SU-DHL-6 (cell line): ENCODE measurements around the gene NFIA.

ENCODE experiments used
- EZH2phosphoT487 ChIP-seq: fragments of 200-600 bp; sonication (generic), shearing (Covaris generic); conservative IDR thresholded peaks from 2 replicates; pipeline ENCODE4 v1.6.1; 2018; ENCODE audit warnings: mild to moderate bottlenecking, antibody characterized with exemption, low read length, moderate library complexity, mixed read lengths
- TF ChIP-seq, protein P1 (sequence below): fragments of 200-600 bp; sonication (generic); IDR thresholded peaks from one replicate; pipeline ENCODE4 v1.5.1; 2017; ENCODE audit warnings: antibody characterized with exemption, mild to moderate bottlenecking, low read length, moderate library complexity; ENCODE audit not compliant: insufficient read depth, poor library complexity, severe bottlenecking

DNA sequence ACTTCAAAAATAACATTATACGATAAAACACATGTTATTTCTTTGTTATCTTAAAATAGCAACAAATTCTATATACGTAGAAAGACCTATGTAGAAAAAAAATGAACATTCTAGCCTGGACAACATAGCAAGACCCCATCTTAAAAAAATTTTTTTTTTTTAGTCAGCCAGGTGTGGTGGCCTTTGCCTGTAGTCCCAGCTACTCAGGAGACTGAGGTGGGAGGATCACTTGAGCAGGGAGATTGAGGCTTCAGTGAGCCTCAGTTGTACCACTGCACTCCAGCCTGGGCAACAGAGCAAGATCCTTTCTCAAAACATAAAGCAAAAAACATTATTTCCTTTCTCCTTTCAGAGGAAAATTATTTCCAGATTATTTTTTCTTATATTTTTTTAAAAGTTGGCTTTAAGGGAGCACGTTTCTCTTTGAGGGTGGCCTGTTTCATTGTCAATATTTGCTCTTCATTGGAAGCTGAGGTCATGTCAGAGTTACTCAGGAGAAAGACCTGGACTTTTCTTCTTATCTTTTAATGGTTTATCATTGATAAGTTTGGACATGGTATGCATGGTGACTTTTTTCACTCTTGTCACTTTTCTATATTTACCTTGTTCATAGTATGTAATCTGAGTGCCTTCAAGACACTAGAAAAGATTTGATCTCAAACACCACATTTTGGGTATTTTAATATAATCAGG lies 32.0 kb downstream of the NFIA start:
- TF ChIP-seq, protein P1, sequence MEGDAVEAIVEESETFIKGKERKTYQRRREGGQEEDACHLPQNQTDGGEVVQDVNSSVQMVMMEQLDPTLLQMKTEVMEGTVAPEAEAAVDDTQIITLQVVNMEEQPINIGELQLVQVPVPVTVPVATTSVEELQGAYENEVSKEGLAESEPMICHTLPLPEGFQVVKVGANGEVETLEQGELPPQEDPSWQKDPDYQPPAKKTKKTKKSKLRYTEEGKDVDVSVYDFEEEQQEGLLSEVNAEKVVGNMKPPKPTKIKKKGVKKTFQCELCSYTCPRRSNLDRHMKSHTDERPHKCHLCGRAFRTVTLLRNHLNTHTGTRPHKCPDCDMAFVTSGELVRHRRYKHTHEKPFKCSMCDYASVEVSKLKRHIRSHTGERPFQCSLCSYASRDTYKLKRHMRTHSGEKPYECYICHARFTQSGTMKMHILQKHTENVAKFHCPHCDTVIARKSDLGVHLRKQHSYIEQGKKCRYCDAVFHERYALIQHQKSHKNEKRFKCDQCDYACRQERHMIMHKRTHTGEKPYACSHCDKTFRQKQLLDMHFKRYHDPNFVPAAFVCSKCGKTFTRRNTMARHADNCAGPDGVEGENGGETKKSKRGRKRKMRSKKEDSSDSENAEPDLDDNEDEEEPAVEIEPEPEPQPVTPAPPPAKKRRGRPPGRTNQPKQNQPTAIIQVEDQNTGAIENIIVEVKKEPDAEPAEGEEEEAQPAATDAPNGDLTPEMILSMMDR = no peak
- TF ChIP-seq EZH2phosphoT487 = no peak
